ENCODE results near the gene SP100.

GRCh38 chr2:230405824-230406223 lies 10.2 kb upstream of the SP100 start:
- no peak for TF ChIP-seq CTCF (IDR thresholded peaks at IDR 0.05)
- TF ChIP-seq POLR2AphosphoS5 (IDR thresholded peaks at IDR 0.05) = no peak

Data from prostate gland (tissue), 2 donors.